HG03196 (cell line): ENCODE data around the gene ENG.

Experiments used
- ATAC-seq: cut with Tn5 transposase; IDR thresholded peaks from one replicate; pipeline ENCODE4 v1.9.1; 2021; ENCODE audit not compliant: unreplicated experiment

Gene ENG

DNA sequence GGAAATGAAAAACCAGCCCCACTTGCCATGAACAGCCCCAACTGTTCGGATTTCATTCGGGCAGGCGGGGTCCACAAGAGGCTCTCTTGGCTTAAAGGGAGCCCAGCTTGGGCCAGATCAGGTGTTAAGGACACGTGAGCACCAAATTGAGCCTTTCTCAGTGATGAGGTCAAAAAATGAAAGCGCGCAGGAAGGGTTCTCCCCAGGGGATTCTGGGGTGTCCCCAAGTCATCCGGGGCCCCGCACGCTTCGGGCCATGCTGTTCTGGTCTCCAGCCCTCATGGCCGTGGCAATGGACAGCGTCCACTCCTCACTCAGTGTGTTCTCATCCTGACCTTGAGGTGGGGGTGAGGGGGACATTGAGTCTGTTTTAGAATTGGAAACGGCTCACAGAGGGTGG, 12.1 kb upstream of the ENG start:
- no peak for ATAC-seq

DNA sequence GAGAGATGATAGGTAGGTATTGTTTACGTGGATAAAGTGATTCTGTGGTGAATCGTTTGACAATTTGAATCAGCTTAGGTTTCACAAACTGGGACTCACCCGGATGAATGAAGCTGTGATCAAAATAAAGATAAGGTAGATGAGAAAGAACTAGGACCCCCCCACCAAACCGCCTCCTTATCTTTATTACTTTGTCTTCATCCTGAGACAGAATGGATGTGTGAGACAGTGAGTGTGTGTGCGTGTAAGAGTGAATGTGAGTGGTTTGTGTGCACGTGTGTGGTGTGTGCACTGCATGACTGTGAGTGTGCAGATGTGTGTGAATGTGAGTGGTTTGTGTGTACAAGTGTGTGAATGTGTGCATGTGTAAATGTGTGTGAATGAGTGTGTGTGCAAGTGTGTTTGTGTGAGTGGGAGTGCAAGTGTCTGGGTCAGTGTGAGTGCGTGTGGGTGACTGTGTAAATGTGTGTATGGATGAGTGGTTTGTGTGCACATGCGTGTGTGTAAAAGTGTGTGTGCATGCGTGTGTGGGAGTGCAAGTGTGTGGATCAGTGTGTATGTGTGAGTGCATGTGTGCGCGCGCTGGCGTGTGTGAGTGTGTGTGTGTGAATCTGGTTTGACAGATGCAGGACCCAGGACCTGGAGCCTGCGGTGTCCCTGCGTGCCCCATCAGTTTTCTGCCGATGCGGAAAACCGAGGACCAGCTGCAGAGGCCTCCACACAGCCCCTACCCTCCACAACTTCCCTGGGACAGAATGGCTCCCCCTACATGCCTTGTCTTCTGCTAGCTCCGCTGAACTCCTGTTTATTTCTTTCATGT, 11.4 kb upstream of the ENG start:
- ATAC-seq = no peak

DNA sequence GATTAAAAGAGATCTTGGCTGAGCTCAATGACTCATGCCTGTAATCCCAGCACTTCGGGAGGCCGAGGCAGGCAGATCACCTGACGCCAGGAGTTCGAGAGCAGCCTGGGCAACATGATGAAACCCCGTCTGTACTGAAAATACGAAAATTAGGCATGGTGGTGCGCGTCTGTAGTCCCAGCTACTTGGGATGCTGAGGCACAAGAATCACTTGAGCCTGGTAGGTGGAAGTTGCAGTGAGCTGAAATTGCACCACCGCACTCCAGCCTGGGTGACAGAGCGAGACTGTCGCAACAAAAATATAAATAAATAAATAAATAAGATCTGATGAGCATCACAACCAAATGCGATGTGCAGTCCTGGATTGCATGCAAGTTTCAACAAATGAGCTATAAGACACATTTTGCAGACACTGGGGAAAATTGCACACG, 8.7 kb upstream of the ENG start:
- no peak for ATAC-seq

DNA sequence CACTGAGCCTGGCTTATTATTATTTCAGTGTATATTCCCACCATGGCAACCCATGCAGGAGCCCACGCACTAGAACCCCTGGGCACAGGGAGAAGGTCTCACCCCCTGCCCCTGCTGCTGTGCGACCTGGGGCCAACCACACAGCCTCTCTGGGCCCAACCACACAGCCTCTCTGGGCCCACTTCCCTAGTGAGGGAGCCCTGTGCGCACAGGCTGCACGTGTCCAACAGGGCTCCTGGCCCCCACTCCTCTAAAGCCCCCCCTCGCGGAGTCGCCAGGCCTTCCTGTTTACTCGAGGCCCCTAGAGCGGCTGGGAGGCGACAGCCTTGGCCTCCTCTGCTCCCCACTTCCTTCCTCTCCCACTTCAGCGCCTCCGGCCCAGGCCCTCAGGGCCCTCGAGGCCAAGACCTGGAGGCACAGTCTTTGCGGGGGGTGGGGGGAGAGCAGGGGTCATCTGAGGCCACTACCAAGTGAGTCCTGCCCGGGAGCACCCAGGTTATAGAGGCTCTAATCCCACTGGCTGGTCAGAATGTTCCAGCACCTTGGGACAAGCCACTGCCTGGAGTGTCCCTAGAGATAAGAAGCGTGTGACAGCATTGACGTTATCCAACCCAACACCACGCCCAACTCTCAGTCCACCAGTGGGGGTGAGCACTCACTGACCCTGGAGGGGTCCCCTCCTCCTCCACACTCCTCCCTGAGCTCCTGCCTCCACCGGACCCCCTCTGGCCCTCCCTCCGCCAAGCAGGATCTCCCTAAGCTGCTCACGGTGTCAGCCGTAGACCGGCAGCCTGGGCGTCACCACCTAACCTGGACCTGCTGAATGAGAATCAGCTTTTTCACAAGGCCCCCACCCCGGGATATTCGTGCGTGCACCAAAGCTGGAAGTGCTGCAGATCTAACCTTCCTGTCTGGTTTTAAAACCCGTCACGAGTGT, 7.9 kb upstream of the ENG start:
- ATAC-seq = no peak

DNA sequence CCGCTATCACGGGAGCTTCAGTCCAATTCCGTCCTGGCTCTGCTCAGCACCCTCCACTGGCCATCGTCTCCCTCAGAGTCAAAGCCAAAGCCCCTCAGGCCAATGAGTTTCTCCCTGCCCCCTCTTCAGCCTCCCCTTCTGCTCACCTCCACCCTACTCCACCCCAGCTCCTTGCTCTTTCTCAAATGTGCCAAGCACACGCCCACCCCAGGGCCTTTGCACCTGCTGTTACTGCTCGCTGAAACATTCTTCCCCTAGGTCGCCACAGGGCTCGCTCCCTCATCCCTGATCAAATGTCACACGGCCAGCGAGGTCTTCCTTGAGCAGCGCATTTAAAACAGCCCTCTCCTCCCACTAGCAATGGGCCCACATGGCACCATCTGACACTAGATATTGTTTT, 6.3 kb upstream of the ENG start:
- ATAC-seq = no peak

DNA sequence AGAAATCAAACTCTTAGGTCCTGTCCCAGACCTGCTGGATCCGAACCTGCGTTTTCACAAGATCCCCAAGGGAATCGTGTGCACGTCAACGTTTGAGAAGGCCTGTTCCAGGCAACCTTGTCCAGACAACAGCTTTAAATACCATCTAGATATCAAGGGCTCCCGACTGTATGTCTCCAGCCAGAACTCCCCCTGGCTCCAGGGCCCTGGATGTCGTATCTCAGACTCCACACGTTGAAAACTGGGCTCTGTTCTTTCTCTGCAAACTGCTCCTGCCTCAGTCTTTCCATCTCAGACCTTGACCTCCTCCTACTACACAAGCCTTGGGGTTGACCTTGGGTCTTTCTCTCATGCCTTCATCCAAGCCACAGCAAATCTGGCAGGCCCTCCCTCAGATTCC, 5.8 kb upstream of the ENG start:
- no peak for ATAC-seq

DNA sequence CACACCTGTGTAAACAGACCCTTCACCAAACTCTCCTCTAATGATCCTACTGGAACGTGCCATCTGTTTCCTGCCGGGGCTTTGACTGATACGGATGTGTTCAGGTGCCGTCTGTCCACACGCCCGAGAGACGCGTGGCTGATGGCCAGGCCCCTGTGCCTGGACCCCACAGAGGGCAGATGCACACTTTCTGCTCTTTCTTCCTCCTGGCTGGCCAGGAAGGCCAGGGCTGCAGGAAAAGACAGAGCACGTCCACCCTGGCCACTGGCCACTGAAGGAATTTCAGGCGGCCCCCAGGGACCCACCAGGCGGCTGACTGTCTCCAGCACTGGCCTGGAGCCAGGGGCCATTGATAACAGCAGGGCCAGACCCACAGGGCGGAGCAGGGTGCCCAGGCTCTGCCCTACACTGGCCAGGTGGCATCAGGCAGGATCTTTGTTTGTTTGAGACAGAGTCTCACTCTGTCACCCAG, 3.6 kb upstream of the ENG start:
- no peak for ATAC-seq

DNA sequence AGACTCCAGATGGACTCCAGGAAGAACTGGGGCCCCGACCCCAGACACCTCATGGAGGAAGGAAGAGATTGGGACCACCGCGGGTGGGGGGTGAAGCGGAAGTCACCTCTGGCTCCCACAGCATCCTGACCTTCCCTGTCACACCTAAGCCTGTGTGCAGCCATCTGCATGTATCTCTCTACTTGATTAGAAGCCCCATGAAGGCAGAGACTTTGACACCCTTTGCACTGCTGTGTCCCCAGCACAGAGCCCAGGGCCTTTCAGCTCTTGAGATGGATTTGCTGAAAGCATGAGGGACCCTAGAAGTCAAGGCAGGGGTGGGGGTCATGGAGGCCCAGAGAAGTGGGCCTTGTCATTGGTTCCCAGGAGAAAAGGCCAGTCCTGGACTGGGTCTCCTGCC, 2.8 kb upstream of the ENG start:
- no peak for ATAC-seq

DNA sequence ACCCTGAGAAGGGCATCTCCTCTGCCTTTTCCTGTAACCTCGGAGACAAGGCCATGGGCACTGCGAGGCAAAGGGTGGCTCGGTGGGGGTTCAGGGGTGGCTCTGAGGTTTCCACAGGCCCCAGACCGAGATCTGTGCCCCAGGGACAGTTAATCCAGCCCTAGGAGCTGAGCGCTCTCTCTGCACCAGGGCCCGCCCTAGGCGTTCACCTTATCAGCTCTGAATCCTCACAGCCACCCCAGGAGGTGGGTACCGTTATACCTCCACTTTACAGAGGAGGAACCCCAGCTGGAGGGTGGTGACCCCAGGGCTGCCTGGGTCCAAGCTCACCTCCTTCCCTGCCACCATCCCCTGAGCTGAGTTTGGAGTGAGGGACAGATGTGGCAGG, 2.3 kb upstream of the ENG start:
- no peak for ATAC-seq

DNA sequence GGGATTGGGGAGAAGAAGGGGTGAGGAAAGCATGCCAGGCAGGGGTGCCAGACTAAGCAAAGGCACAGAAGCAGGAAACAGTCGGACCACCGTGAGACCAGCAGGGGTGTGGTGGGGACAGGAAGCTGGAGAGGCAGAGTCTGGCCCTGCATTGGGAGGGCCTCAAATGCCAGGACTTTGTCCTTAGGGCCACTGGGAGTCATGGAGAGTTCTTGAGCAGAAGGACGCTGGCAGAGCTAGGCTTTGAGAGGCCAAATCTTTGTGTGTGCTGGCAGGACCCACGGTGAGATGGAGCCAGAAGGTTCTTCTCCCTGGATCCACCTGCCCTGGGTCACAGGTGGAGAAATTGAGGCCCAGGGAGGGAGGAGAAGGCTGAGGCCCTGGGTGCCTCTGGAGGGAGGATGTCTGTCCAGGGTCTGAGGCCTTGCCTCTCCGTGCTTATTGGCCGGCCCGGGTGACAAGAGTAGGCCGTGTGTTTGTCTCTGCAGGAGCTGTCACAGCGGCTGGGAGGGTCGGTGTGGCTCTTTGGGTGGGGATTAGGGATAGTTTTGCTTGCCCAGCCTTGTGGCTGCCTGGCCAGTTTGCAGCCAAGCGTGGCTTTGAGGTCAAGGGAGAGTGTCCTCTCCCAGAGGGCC, 1.8 kb upstream of the ENG start:
- no peak for ATAC-seq

DNA sequence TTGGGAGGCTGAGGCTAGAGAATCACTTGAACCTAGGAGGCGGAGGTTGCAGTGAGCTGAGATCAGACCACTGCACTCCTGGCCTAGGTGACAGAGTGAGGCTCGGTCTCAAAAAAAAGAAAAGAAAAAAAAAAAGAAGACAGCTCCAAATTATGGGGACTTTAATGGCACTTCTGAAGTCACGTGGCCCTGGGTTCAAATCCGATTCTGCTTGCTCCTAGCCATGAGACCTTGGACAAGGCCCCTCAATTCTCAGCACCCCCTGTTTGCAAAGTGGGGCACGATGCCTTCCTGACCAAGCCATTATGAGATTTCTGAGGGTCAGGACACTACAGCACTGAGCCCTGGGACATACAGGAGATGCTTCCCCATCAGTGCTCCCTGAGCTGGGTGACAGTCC, 1.1 kb upstream of the ENG start:
- ATAC-seq = no peak

DNA sequence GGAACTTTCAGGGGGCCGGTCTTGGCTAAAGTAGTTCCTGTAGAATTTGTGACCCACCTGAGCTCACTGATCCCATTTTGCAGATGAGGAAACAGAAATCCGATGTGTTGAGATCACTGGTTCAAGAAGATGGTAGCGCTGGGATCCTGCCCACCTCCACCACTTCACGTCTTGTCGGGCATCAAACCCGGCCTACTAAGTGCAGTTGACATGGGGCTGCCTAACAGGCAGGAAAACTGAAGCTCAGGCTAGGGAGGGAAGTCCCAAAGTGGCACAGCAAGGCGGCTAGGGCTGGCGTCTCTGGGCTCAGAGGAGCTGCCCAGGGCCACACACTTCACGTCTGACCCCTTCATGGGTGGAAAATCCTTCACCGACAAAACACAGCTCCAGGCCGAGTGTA, 502 bp upstream of the ENG start:
- ATAC-seq = no peak

DNA sequence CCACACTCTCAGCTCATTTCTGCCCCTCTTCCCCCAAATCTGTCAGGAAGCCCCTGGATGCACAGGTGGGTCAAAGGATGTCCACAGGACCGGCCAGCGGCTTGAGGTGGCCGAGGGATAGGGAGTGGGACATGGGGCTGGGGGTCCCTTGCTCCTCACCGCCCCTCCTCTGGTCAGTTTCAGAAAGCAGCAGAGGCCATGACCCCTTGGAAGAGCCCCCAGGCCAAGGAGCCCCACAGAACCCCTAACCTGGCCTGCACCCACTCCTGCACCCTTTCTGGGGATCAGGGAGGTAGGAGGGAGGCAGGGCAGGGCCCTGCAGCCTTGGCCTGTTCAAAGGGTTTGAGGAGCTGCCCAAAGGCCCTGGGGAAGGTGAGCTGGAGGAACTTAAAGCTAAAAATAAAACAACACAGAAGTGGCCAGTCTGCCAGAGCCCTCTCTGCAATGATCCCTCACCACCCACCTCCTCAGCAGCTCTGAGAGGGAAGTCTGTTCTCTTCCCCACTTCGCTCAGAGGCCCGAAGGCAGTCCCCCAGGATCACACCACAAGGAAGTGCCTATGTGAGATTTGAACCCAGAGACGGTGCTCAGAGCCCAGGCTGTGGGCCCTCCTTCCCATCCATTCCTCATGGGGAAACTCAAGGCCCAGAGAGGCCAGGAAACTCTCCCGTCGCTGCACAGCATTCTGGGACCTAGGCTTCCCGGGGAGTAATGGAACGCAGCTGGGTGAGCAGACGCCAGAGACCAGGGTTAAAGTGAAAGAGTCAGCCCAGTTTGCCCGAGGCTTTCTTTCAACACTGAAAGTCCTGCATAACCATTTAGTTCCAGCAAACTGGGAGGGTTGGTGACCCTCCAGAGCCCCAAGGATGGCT, 910 bp downstream of the ENG start:
- no peak for ATAC-seq

DNA sequence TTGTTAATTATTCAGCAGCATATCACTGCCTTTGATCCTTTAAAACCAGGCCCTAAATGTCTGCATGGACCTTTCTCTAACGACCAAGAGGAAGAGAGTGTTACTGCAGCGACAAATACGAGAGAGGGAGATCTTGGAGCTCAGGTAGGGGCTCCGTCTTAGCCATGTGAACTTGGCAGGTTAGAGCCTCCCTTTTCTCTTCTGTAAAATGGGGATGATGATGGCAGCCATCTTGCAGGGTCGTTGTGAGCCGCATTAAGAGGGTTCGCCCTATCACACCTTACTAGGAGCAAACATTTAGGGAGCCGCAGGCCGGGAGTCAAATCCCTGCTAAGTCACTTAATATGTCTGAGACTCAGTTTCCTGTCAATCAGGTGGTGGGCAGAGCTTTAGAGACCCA, 1.6 kb downstream of the ENG start:
- ATAC-seq = no peak

DNA sequence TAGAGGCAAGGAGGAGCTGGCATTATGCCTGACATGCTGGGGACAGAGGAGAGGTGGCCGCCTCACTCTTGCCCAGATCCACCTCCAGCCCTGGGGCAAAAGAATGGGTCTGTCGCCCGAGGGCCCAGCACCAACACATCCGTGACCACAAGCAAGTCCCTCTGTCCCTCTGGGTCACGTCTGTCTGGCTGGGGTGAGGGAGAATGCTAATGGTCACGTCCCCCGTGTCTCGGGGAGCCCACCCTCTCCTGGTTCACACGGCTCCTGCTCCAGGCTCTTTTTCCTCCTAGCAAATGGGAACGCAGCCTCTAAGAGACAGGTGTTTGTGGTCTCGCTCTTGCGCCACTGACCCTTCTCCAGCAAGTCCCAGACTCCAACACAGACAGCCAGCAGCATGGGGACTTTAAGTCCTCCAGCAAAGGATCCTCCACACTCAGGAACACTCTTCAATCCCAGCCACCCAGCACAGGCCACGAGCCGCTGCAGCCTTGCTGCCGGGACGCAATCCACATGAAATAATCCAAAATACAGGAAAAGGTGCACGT, 4.1 kb downstream of the ENG start:
- no peak for ATAC-seq

DNA sequence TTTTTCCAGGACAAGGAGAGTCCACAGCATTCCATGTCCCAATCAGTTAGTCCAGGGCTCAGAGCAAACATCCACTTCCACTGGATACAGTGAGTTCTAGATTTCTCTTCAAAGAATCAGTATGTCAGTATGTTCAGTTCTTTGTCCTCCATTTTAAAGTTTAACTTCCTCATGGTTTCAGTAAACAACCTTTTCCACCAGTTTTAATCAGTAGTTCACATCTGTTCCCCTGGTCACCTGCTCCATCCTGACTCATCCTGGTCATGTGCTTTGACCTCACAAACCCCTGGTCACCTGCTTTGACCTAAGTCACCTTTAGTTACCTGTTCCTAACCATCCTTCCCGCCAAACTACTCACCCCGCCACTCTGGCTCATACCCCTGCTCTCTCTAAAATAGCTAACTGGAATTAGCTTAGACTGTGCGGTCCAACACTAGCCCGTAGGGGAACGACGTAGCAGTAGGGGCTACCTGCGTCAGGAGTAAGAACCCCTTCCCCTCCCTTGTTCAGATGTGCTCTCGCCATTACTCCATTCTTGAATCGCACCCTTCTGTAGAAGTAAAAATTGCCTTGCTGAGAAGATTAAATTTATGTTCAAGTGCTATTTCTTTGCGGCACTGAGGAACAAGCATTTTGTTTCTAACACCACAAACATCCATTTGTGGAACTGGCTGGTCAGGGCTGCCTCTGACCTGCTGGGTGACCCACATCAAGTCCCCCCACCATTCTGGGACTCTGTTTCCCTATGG, 5.5 kb downstream of the ENG start:
- no peak for ATAC-seq

DNA sequence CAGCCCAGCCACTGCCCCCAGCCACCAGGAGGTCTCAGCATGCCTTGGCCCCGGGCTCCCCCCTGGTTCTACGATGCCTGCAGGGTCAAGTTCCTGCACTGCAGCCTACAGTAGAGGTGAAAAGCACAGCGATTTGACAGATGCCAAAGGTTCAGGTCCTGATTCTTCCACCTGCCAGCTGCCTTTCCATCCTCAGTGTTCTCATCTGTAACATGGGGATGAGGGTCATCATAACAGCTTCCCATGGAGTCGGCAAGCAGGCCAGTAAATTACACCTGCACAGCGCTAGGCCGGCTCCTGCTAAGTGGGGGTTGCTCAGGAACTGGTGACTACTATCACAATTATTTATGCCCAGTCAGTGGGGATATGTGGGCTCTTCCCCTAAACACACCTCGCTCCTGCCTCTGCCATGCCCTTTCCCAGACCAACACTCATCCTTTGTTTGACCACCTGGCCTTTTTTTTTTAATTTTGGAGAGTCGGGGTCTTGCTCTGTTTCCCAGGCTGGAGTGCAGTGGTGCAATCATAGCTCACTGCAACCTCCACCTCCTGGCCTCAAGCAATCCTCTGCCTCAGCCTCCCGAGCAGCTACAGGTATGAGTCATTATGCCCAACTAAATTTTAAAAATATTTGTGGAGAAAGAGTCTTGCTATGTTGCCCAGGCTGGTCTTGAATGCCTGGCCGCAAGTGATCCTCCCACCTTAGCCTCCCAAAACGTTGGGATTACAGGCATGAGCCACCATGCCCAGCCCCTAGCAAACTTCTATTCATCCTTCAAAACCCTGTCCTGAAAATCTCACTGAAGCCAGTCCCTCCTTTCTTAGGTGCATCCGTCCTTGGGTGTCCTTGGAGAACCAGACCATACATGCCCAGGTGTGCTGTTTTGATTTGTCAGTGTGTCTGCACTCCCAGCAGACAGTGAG, 6.4 kb downstream of the ENG start:
- ATAC-seq = no peak

DNA sequence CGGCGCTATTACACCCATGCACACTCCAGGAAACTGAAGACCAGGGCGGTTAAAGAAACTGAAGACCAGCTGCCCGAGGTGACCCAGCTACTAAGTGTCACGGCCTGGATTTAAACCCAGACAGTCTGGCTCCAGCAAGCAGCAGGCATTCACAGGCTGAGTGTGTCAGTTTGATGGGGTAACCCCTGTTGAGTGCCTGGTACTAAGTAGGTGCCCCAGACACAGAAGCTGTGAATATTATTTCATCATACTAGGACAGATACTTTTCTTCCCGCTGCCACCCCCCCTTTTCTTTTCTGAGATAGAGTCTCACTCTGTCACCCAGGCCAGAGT, 7.3 kb downstream of the ENG start:
- no peak for ATAC-seq
